MCF 10A (cell line): ENCODE results near the gene APRT. TPM values are rescaled to one million over a fixed set of nuclear protein-coding genes. Genes with fewer than 3 reads are reported as not detected.

Experiments
- BruUV-seq: library from RNA; stranded (reverse); fragments of 400-500 nt; replicated peaks from 2 replicates; lab custom pipeline; 2021; lab: Mats Ljungman, UMichigan
- CTCF ChIA-PET: fragments of 300-600 bp; sonication (Branson Sonifier 250); formaldehyde crosslinking; extraction: SDS; loops from one replicate; lab custom pipeline; 2021; ENCODE audit warnings: antibody characterized with exemption, inconsistent platforms; lab: Yijun Ruan, JAX
- POLR2A ChIA-PET: fragments of 300-600, 350-650 bp; sonication (Branson Sonifier 250); formaldehyde crosslinking; extraction: SDS; loops from one replicate; lab custom pipeline; 2020; ENCODE audit warnings: antibody characterized with exemption, inconsistent platforms; lab: Yijun Ruan, JAX
- DNase-seq: peaks from one replicate; pipeline ENCODE4 v3.0.0-alpha.2; 2018; ENCODE audit not compliant: unreplicated experiment
- H3K27ac Mint-ChIP-seq: one replicate; pipeline ENCODE4 v1.8.0; 2022; ENCODE audit warnings: mild to moderate bottlenecking, low read depth, mixed read lengths; ENCODE audit not compliant: unreplicated experiment
- H3K27me3 Mint-ChIP-seq: one replicate; pipeline ENCODE4 v1.8.0; 2022; ENCODE audit warnings: mixed read lengths; ENCODE audit not compliant: insufficient read depth, unreplicated experiment
- H3K36me3 Mint-ChIP-seq: one replicate; pipeline ENCODE4 v1.8.0; 2022; ENCODE audit warnings: mild to moderate bottlenecking, moderate library complexity, mixed read lengths; ENCODE audit not compliant: insufficient read depth, unreplicated experiment
- H3K4me1 Mint-ChIP-seq: one replicate; pipeline ENCODE4 v1.8.0; 2022; ENCODE audit warnings: mixed read lengths; ENCODE audit not compliant: insufficient read depth, unreplicated experiment
- H3K4me3 Mint-ChIP-seq: one replicate; pipeline ENCODE4 v1.8.0; 2022; ENCODE audit warnings: mild to moderate bottlenecking, moderate library complexity, mixed read lengths; ENCODE audit not compliant: unreplicated experiment
- H3K9me3 Mint-ChIP-seq: one replicate; pipeline ENCODE4 v1.8.0; 2022; ENCODE audit warnings: mixed read lengths; ENCODE audit not compliant: unreplicated experiment
- CTCF ChIP-seq: fragments of 200-600 bp; IDR thresholded peaks from one replicate; pipeline ENCODE4 v1.8.0; 2022; ENCODE audit warnings: antibody characterized with exemption, mild to moderate bottlenecking; ENCODE audit not compliant: unreplicated experiment
- intact Hi-C: fragments of 100-400 bp; cut with micrococcal nuclease; formaldehyde crosslinking; loops from 2 replicates; pipeline ENCODE4 v1.14.1; 2022
- total RNA-seq: library from RNA; stranded (reverse); gene quantifications from 2 replicates; pipeline ENCODE4 v1.2.3, GENCODE V29; 2022

APRT gene
- total RNA-seq, 1 experiment from 2014 or later, result 248 TPM

GRCh38 chr16:88830258-88830657 lies 18.5 kb upstream of the APRT start:
- Mint-ChIP-seq H3K27me3 (no peaks in the 10 kb centered on the region), H3K27ac (no peak overlapping the region), H3K9me3 (no peaks in the 10 kb centered on the region), H3K36me3 (peaks cover 6% of the 10 kb centered on the region), H3K4me3 (no peak overlapping the region), H3K4me1 (peaks cover 14% of the 10 kb centered on the region)
- no TSS peak for BruUV-seq
- DNase-seq, result no peak
- intact Hi-C loops, result no loop called here
- ChIA-PET CTCF (interaction anchor here (1.0 kb wide), 1 partner anchor 32 kb away, joined by 3 read pairs; no protein-coding TSS in a partner anchor), POLR2A (no interaction called here)
- TF ChIP-seq CTCF, result no peak

GRCh38 chr16:88828711-88829110 lies 17.0 kb upstream of the APRT start:
- intact Hi-C loops, result no loop called here
- H3K4me3 Mint-ChIP-seq, result no peak overlapping the region
- TF ChIP-seq CTCF, result no peak
- DNase-seq, result no peak
- no peaks in the 10 kb centered on the region for H3K27me3 Mint-ChIP-seq
- BruUV-seq, result no TSS peak
- H3K9me3 Mint-ChIP-seq, result no peaks in the 10 kb centered on the region
- no peak overlapping the region for H3K27ac Mint-ChIP-seq
- H3K4me1 Mint-ChIP-seq, result peaks cover 14% of the 10 kb centered on the region
- POLR2A ChIA-PET, result interaction anchor here (0.6 kb wide), 1 partner anchor 45 kb away, joined by 5 read pairs; no protein-coding TSS in a partner anchor
- CTCF ChIA-PET, result interaction anchor here (1.0 kb wide), 1 partner anchor 338 kb away, joined by 3 read pairs; no protein-coding TSS in a partner anchor
- peaks cover 16% of the 10 kb centered on the region for H3K36me3 Mint-ChIP-seq

- no TSS peak for BruUV-seq
- intact Hi-C loops, result no loop called here
- ChIA-PET CTCF (interaction anchor here (0.8 to 1.1 kb wide), 2 partner anchors 9 to 30 kb away, joined by 3 read pairs; no protein-coding TSS in a partner anchor), POLR2A (no interaction called here)
- no peak overlapping the region for H3K4me3 Mint-ChIP-seq
- H3K27me3 Mint-ChIP-seq, result no peaks in the 10 kb centered on the region
- DNase-seq, result no peak
- H3K27ac Mint-ChIP-seq, result no peak overlapping the region
- no peak for TF ChIP-seq CTCF
- peaks cover 14% of the 10 kb centered on the region for H3K4me1 Mint-ChIP-seq
- H3K36me3 Mint-ChIP-seq, result peaks cover 16% of the 10 kb centered on the region
- H3K9me3 Mint-ChIP-seq, result no peaks in the 10 kb centered on the region
Observed at GRCh38 chr16:88827727-88828126, 16.0 kb upstream of the APRT start.

DNA sequence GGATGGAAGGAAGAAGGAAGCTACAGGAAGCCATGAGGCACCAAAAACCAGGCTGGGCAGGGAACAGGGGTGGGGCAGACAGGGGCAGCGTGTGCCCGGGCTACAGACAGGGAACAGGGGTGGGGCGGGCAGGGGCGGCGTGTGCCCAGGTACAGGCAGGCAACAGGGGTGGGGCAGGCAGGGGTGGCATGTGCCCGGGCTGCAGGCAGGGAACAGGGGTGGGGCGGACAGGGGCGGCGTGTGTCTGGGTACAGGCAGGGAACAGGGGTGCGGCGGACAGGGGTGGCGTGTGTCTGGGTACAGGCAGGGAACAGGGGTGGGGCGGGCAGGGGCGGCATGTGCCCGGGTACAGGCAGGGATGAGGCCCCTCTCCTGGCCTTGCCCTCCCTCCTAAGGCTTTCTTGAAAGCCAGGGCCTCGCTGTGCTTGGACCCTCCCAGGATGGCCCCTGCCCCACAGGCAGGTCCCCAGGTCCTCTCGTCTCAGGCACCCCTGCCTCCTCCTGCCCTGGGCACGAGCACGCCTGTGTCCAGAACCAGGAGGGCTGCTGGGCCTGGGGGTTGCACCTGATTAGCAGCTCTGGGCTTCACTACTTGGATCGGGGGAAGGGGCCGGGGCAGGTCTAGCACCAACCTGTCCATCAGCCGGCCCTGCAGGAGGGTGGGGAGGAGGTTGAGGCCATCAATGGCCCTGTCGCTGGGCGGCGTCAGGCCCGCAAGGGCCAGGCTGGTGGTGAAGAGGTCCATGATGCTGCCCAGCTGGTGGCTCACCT lies 14.5 kb upstream of the APRT start:
- intact Hi-C loops, result no loop called here
- peak overlapping the region; percentile 64 for H3K27ac Mint-ChIP-seq

More for the DNA sequence above, 14.5 kb upstream of the APRT start:
- H3K4me1 Mint-ChIP-seq, result peaks cover 14% of the 10 kb centered on the region
- ChIA-PET CTCF (no interaction called here), POLR2A (interaction anchor here (0.6 to 2.0 kb wide), 6 partner anchors 9 to 32 kb away, joined by 3 to 14 read pairs (median 4); partner anchors contain the start of genes APRT, GALNS and TRAPPC2L)
- no peaks in the 10 kb centered on the region for H3K27me3 Mint-ChIP-seq
- DNase-seq, result peak; percentile 30
- peaks cover 10% of the 10 kb centered on the region for H3K36me3 Mint-ChIP-seq
- no peak for TF ChIP-seq CTCF
- no TSS peak for BruUV-seq
- H3K4me3 Mint-ChIP-seq, result peak overlapping the region; percentile 37
- no peaks in the 10 kb centered on the region for H3K9me3 Mint-ChIP-seq
